HG02973 (cell line): ENCODE data around the gene YTHDF1.
"Not testable (repeated sequence)": the region's sequence is repeated elsewhere in the genome, so short reads cannot be mapped to it uniquely, and the experiment has no call there.

Experiments used
- ATAC-seq: cut with Tn5 transposase; IDR thresholded peaks from one replicate; pipeline ENCODE4 v1.9.1; 2021; ENCODE audit warnings: moderate library complexity; ENCODE audit not compliant: unreplicated experiment

YTHDF1 gene

DNA sequence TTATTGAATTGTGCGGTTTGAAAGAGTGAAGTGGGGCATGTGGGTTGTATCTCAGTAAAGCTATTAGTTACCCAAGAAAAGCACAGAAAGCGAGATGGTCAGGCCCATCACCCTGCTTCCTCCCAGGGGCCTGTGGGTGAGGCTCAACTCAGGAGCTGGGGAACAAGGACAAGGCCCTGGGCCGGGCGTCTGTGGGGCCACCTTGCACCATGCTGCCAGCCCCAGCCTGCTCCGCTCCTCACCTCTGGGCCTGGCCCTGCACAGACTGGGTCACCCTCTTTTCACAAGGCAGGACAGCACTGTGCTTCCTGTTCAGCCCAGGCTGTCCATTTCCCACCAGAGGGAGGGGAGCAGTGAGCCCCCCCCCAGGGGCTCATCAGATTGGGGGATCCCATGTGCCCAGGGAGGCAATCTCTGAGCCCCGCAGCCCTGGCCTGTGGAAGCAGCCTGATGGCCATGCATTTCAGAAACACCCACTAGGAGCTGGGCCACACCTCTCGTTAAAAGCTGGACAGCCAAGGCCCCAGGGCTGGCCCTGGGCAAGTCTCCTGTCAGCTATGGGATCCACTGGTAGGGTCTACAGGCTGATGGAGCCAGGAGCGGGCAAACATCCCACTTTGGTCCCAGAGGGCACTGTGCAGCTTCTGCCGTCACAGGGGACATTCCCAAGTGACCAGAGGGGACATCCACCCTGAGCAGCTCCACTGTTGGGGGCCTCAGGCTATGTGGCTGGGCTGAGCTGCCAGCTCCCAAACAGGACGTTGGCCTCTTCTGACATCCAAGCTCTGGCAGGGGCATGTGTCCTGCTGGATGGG, 55.9 kb downstream of the YTHDF1 start:
- no peak for ATAC-seq

DNA sequence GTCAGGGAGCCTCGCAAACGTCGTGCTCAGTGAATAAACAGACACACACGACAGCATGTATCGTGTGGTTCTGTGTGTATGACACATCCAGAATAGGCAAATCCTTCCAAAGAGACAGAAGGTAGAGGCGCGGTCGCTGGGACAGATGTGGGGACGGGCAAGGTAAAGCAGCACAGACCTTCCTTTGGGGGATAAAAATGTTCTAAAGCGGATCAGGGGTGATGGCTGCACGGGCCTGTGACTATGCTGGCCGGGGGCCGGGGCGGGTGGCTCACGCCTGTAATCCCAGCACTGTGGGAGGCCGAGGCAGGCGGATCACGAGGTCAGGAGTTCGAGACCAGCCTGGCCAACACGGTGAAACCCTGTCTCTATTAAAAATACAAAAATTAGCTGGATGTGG, 56.7 kb downstream of the YTHDF1 start:
- ATAC-seq, result not testable (repeated sequence)

DNA sequence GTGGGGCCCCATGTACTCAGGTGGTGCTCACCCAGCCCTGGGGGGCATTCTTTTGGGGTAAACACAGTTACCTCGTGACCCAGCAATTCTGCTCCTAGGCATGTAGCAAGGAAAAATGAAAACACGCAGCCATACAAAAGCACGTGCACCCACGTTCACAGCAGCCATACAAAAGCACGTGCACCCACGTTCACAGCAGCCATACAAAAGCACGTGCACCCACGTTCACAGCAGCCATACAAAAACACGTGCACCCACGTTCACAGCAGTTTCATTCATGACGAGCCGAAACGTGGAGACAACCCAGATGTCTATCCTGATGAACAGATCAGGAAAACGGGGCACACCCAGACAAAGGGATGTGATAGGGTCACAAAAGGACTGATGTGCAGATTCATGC, 57.1 kb downstream of the YTHDF1 start:
- no peak for ATAC-seq

DNA sequence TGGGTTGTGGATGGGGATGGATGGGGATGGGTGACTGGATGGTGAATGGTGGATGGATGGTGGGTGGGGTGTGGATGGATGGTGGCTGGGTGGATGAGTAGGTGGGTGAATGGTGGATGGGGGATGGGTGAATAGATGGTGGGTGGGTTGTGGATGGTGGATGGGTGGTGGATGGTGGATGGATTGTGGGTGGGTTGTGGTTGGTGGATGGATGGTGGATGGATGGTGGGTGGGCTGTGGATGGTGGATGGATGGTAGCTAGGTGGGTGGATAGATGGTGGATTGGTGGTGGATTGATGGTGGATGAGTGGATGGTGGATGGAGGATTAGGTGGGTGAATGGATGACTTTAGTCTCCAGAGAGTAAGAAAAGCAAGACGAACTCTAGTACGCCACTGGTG, 57.6 kb downstream of the YTHDF1 start:
- ATAC-seq, result no peak

- ATAC-seq, result not testable (repeated sequence)
These were observed 58.5 kb downstream of the YTHDF1 start for GRCh38 chr20:63157431-63157830.

DNA sequence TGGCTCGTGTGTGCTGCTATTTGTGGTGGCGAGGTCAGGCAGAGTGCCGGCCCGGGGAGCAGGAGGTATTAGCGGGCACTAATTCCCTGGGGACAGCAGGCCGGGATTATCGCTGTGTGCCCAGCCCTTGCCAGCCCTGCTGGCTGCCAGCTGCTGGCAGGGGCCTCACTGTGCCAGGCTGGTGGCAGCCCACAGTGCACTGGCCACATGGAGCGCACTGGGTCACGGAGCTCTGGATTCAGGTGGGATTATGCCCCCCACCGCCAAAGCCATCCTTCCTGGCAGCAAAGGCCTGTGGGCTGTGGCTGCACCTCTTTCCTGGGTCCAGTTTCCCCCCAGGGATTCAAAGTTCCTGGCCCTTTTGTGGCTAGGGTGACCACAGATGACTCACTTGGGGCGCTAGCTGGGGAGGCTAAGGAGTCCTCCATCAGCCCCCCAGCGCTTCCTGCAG, 59.7 kb downstream of the YTHDF1 start:
- no peak for ATAC-seq

- ATAC-seq, result no peak
These were observed 60.4 kb downstream of the YTHDF1 start for GRCh38 chr20:63155266-63156165.

DNA sequence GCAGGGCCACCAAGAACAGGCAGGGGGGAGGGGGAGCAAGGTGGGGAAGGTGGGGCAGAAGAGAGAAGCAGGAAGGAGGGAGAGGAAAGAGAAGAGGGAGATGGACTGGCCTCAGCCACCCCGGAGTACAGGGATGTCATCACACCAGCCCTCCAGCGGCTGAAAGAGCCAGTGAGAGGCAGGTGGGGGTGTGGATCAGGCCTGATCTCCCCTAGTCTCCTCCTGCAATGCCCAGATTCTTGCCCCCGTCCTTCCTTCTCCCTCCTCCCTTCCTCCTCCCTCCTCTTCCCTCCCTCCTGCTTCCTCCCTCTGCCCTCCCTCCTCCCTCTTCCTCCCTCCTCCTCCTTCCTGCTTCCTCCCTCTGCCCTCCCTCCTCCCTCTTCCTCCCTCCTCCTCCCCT, 61.5 kb downstream of the YTHDF1 start:
- ATAC-seq, result no peak

DNA sequence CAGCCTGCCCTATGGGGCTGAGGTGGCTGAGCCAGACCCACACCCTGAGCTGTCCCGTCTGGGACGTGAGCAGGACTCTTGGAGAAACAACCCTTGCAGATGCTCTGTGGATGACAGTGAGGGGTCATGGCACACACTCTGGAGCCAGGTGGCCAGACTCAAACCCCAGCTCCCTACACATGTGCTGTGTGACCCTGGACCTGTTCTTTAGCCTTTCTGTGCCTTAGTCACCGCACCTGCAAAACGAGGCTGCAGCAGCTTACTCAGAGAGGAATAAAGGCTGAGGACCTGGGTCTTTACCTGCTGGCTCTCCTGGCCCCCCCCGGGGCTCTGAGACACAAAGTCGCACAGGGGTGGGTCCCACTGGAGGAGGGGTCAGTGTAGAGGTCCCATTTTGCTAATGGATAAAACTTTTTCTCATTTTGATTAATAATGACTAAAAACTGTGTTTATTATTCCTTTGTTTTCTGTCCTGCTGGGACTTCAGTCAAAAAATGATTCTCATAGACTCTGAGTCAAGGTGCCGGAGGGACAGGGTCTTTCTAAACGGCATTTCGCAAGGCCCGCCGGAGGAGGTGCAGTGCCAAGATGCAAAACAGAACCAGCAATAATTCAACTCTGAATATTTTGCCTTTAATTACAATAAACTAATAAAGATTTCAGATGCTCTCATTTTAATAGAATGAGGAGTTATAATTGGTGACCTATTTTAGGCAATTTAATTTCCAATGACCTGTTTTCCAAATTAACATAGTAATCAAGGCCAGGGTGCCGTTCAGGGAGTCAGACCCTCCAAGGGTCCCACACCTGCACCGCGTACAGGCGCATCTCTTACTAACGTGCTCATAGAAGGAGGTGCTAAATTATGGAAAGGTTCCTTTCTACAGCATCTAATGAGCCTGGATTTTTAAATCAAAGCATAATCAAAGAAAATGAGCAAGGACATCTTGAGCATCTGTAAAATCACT, 62.4 kb downstream of the YTHDF1 start:
- no peak for ATAC-seq

- no peak for ATAC-seq
These were observed 63.3 kb downstream of the YTHDF1 start for GRCh38 chr20:63152322-63153253.

DNA sequence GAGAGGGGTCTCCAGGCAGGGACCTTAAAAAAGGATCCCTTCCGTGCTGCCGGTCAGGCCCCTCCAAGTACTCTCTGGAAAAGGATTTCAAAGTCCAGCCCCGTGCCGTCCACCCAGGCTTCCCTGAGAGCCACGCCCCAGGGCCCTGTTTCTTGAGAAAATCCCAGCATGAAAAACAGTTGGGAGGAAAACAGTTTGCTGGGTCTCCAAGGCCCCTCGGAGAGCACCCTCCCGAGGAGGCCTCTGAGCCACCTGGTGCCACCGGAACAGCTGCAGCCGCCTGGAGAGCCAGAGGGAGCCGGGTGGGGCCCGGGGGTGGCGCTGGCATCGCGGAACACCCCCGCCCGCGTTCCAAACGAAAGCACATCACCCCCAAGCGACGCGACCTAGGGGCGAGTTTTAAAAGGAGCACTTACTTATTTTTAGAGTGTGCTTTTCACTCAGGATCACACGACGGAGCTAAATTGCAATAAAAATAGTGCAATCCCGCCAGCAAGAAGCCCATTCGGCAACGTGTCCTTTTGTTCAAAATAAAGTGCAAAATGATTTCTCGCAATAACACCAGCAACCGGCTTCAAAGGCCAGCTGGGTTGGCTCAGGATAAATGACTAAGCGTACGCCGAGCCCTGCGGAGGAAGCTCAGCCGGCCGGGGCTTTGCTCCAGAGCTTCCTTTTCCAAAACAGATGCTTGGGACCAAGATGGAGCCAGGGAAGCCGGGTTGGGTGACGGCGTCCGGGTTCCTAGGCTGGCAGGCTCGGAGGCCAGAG, 64.2 kb downstream of the YTHDF1 start:
- ATAC-seq, result no peak

GRCh38 chr20:63150911-63151531, 64.9 kb downstream of the YTHDF1 start:
- ATAC-seq, result no peak

- ATAC-seq, result no peak
These were observed 65.5 kb downstream of the YTHDF1 start for GRCh38 chr20:63150391-63150898.

GRCh38 chr20:63149531-63150192, 66.3 kb downstream of the YTHDF1 start:
- ATAC-seq, result no peak

GRCh38 chr20:63148696-63149095, 67.2 kb downstream of the YTHDF1 start:
- no peak for ATAC-seq

DNA sequence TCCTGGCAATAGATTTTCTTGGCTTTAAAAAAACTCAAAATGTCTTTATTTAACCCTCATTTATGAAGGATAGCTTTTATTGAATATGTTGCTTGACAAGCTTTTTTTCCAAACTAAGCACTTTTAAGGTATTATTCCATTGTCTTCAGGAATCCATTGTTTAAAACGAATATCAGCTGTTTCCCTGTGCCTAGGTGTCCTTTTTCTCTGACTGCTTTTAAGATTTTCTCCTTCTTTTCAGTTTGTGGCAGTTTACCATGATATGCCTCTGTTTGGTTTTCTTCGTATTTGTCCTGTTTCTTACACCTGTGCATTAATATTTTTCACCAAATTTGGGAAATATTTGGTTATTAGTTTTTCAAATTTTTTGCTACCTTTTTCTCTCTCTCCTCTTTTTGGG, 68.4 kb downstream of the YTHDF1 start:
- ATAC-seq, result no peak
